Astrocyte (in vitro differentiated cells and primary cell): ENCODE results near the gene USP48. TPM values are rescaled to one million over a fixed set of nuclear protein-coding genes. Genes with fewer than 3 reads are reported as not detected.
"Not testable (repeated sequence)": the region's sequence is repeated elsewhere in the genome, so short reads cannot be mapped to it uniquely, and the experiment has no call there.

Experiments
- DNase-seq: peaks from one replicate; pipeline ENCODE4 v3.0.0-alpha.2; 2010; ENCODE audit warnings: low read depth
- FAIRE-seq: peaks from 2 replicates; lab custom pipeline; 2011; peaks lifted over from hg19 to GRCh38; lab: Jason Lieb, UNC
- H2AFZ ChIP-seq: 2 replicates; pipeline ENCODE4 v1.6.0; 2012; ENCODE audit warnings: low read depth, low read length, inconsistent platforms
- H3K27ac ChIP-seq: 2 replicates; pipeline ENCODE4 v1.5.1; 2011; ENCODE audit warnings: low read depth, low read length, inconsistent platforms
- H3K27me3 ChIP-seq: 2 replicates; pipeline ENCODE4 v1.6.0; 2011; ENCODE audit warnings: low read length, inconsistent platforms; ENCODE audit not compliant: insufficient read depth
- H3K36me3 ChIP-seq: 2 replicates; pipeline ENCODE4 v1.5.1; 2011; ENCODE audit warnings: low read length, inconsistent platforms; ENCODE audit not compliant: insufficient read depth
- H3K4me1 ChIP-seq: 2 replicates; pipeline ENCODE4 v1.5.1; 2011; ENCODE audit warnings: low read length, inconsistent platforms; ENCODE audit not compliant: insufficient read depth
- H3K4me2 ChIP-seq: 2 replicates; pipeline ENCODE4 v1.6.0; 2012; ENCODE audit warnings: low read length, inconsistent platforms
- H3K4me3 ChIP-seq: 2 replicates; pipeline ENCODE4 v1.5.1; 2011; ENCODE audit warnings: low read depth, mild to moderate bottlenecking, low read length, inconsistent platforms; ENCODE audit not compliant: insufficient read depth
- H3K79me2 ChIP-seq: 2 replicates; pipeline ENCODE4 v1.6.0; 2012; ENCODE audit warnings: mild to moderate bottlenecking, low read length, inconsistent platforms; ENCODE audit not compliant: insufficient read depth
- H3K9ac ChIP-seq: 2 replicates; pipeline ENCODE4 v1.6.0; 2012; ENCODE audit warnings: mild to moderate bottlenecking, low read length, inconsistent platforms
- H3K9me3 ChIP-seq: 2 replicates; pipeline ENCODE4 v1.5.1; 2012; ENCODE audit warnings: low read depth, mild to moderate bottlenecking, low read length, inconsistent platforms; ENCODE audit not compliant: insufficient read depth
- H4K20me1 ChIP-seq: 2 replicates; pipeline ENCODE4 v1.6.0; 2012; ENCODE audit warnings: low read length, inconsistent platforms; ENCODE audit not compliant: insufficient read depth
- H3K27ac Mint-ChIP-seq: one replicate; pipeline ENCODE4 v1.8.0; 2021; ENCODE audit warnings: mild to moderate bottlenecking, mixed read lengths; ENCODE audit not compliant: unreplicated experiment
- H3K27me3 Mint-ChIP-seq: one replicate; pipeline ENCODE4 v1.8.0; 2021; ENCODE audit warnings: low read depth, mixed read lengths; ENCODE audit not compliant: unreplicated experiment
- H3K36me3 Mint-ChIP-seq: one replicate; pipeline ENCODE4 v1.8.0; 2021; ENCODE audit warnings: low read depth, mixed read lengths; ENCODE audit not compliant: unreplicated experiment
- H3K4me1 Mint-ChIP-seq: one replicate; pipeline ENCODE4 v1.8.0; 2021; ENCODE audit warnings: low read depth, mixed read lengths; ENCODE audit not compliant: unreplicated experiment
- H3K4me3 Mint-ChIP-seq: one replicate; pipeline ENCODE4 v1.8.0; 2021; ENCODE audit warnings: mild to moderate bottlenecking, moderate library complexity, mixed read lengths; ENCODE audit not compliant: unreplicated experiment
- H3K9me3 Mint-ChIP-seq: one replicate; pipeline ENCODE4 v1.8.0; 2021; ENCODE audit warnings: mild to moderate bottlenecking, mixed read lengths; ENCODE audit not compliant: unreplicated experiment
- EZH2 ChIP-seq: IDR thresholded peaks from 2 replicates; pipeline ENCODE4 v1.6.1; 2012; ENCODE audit warnings: mild to moderate bottlenecking, low read length, inconsistent platforms; ENCODE audit not compliant: insufficient read depth
- total RNA-seq: library from RNA; stranded (reverse); gene quantifications from 2 replicates; pipeline ENCODE4 v1.2.1, GENCODE V29; 2021
- TF ChIP-seq, protein P1 (sequence below): IDR thresholded peaks from 2 replicates; pipeline ENCODE4 v1.5.1; 2011; ENCODE audit warnings: low read depth, mild to moderate bottlenecking, inconsistent platforms, low read length, moderate library complexity; ENCODE audit not compliant: insufficient read depth

USP48 gene
- total RNA-seq, 1 donor from 2014 or later = 85.7 TPM

DNA sequence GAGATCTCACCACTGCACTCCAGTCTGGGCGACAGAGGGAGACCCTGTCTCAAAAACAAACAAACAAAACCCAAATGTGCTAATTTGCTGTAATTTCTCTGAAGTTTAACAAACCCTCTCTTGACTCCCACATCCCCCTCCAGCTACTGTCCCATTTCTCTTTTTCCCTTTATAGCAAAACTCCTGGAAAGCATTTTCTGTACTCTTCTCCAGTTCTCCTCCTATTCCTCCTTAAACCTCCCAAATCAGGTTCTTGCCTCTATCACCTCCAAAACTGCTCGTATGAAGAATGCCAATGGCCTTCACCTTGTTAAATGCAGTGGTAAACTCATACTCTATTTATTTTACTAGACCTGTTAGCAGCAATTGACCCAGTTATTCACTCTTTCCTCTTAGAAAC lies 3.7 kb upstream of the USP48 start:
- Histone ChIP-seq H3K4me3 (no peak overlapping the region), H3K4me1 (no peaks in the 10 kb centered on the region), H3K9me3 (no peaks in the 10 kb centered on the region), H3K79me2 (peaks cover 14% of the 10 kb centered on the region), H3K36me3 (no peaks in the 10 kb centered on the region), H3K9ac (no peak overlapping the region), H3K27me3 (no peaks in the 10 kb centered on the region), H2AFZ (no peak overlapping the region), H3K27ac (no peak overlapping the region), H4K20me1 (peaks cover 3% of the 10 kb centered on the region), H3K4me2 (no peak overlapping the region)
- no peak overlapping the region for H3K4me3 Mint-ChIP-seq
- H3K27ac Mint-ChIP-seq = no peak overlapping the region
- H3K9me3 Mint-ChIP-seq = peaks cover 2% of the 10 kb centered on the region
- no peaks in the 10 kb centered on the region for H3K4me1 Mint-ChIP-seq
- no peaks in the 10 kb centered on the region for H3K36me3 Mint-ChIP-seq
- FAIRE-seq = no peak
- DNase-seq = no peak
- TF ChIP-seq, protein P1, sequence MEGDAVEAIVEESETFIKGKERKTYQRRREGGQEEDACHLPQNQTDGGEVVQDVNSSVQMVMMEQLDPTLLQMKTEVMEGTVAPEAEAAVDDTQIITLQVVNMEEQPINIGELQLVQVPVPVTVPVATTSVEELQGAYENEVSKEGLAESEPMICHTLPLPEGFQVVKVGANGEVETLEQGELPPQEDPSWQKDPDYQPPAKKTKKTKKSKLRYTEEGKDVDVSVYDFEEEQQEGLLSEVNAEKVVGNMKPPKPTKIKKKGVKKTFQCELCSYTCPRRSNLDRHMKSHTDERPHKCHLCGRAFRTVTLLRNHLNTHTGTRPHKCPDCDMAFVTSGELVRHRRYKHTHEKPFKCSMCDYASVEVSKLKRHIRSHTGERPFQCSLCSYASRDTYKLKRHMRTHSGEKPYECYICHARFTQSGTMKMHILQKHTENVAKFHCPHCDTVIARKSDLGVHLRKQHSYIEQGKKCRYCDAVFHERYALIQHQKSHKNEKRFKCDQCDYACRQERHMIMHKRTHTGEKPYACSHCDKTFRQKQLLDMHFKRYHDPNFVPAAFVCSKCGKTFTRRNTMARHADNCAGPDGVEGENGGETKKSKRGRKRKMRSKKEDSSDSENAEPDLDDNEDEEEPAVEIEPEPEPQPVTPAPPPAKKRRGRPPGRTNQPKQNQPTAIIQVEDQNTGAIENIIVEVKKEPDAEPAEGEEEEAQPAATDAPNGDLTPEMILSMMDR = no peak
- TF ChIP-seq EZH2 = no peak
- no peaks in the 10 kb centered on the region for H3K27me3 Mint-ChIP-seq

GRCh38 chr1:21785764-21786163 lies 2.8 kb upstream of the USP48 start:
- H2AFZ ChIP-seq, H4K20me1 ChIP-seq, H3K27me3 Mint-ChIP-seq, H3K4me3 ChIP-seq, H3K4me1 Mint-ChIP-seq, H3K27ac ChIP-seq, H3K4me2 ChIP-seq, H3K27me3 ChIP-seq, H3K27ac Mint-ChIP-seq, H3K9ac ChIP-seq, H3K4me3 Mint-ChIP-seq, H3K36me3 Mint-ChIP-seq, H3K36me3 ChIP-seq, FAIRE-seq, DNase-seq, H3K9me3 Mint-ChIP-seq, H3K4me1 ChIP-seq, H3K9me3 ChIP-seq: not testable (repeated sequence)
- H3K79me2 ChIP-seq = peaks cover 22% of the 10 kb centered on the region

DNA sequence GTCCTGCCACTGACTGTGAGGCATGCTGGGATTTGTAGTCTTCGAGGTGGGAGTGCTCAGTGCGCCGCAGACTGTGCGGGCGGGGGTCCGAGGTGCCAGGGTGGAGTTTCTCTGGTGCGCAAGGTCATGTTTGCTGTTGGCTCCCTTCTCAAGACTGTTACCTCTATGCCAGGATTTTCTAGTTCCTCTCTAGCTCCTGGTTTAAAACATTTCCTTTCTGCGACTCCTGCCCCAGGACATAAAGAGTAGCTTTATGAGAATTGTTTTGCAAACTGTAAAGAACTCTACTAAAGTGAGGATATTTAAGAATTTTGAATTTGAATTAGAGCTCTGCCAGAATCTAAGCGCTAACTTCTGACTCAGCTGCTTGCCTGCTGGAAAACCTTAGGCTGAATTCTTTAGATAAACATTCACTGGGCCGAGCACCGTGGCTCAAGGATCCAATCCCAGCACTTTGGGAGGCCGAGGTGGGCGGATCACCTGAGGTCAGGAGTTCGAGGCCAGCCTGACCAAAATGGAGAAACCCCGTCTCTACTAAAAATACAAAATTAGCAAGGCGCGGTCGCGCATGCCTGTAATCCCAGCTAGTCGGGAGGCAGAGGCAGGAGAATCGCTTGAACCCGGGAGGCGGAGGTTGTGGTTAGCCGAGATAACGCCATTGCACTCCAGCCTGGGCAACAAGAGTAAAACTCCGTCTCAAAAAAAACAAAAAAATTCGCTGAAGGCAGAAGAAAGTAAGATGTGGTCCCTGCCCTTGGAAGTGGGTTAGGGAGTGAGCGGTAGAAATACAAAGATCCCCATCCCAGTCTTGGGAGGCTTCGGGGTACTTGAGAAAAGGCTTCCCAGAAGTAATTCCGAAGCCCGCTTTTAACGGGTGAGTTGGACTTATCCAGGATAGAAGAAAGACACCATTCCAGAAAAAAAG lies 992 bp upstream of the USP48 start:
- peak overlapping the region; percentile 92 for H3K4me2 ChIP-seq
- H3K9me3 ChIP-seq = no peaks in the 10 kb centered on the region
- no peak for FAIRE-seq
- peaks cover 41% of the 10 kb centered on the region for H3K79me2 ChIP-seq
- no peaks in the 10 kb centered on the region for H3K4me1 ChIP-seq
- Mint-ChIP-seq H3K4me1 (peaks cover 10% of the 10 kb centered on the region), H3K4me3 (peak overlapping the region; percentile 94), H3K27me3 (no peaks in the 10 kb centered on the region), H3K27ac (peak overlapping the region; percentile 100), H3K9me3 (peaks cover 2% of the 10 kb centered on the region), H3K36me3 (no peaks in the 10 kb centered on the region)
- TF ChIP-seq, protein P1 = no peak
- no peak for TF ChIP-seq EZH2
- H3K27me3 ChIP-seq = no peaks in the 10 kb centered on the region
- peaks cover 17% of the 10 kb centered on the region for H4K20me1 ChIP-seq
- H3K4me3 ChIP-seq = peak overlapping the region; percentile 84
- no peaks in the 10 kb centered on the region for H3K36me3 ChIP-seq
- H3K27ac ChIP-seq = peak overlapping the region; percentile 100
- peak overlapping the region; percentile 98 for H3K9ac ChIP-seq
- peak overlapping the region; percentile 76 for H2AFZ ChIP-seq
- peak; percentile 72 for DNase-seq
